Endothelial cell of umbilical vein (primary cell): ENCODE data around the gene TMEM269. TPM values are rescaled to one million over a fixed set of nuclear protein-coding genes. Genes with fewer than 3 reads are reported as not detected.

Experiments used
- BruUV-seq: library from RNA; stranded (reverse); fragments of 400-500 nt; replicated peaks from 2 replicates; lab custom pipeline; 2021; lab: Mats Ljungman, UMichigan
- CTCF ChIA-PET: fragments of 300-600, 350-600 bp; sonication (Branson Sonifier 250); formaldehyde crosslinking; loops from one replicate; lab custom pipeline; 2021; ENCODE audit warnings: antibody characterized with exemption, inconsistent platforms; lab: Charles Lee
- POLR2A ChIA-PET: fragments of 300-600, 350-600 bp; sonication (Branson Sonifier 250); formaldehyde crosslinking; loops from one replicate; lab custom pipeline; 2021; ENCODE audit warnings: antibody characterized with exemption, inconsistent platforms; lab: Charles Lee
- DNase-seq: peaks from one replicate; pipeline ENCODE4 v3.0.0-alpha.2; 2011; ENCODE audit warnings: low read depth, low spot score
- FAIRE-seq: peaks from 2 replicates; lab custom pipeline; 2011; peaks lifted over from hg19 to GRCh38; lab: Jason Lieb, UNC
- H2AFZ ChIP-seq: 2 replicates; pipeline ENCODE4 v1.6.0; 2012; ENCODE audit warnings: low read depth, low read length, control low read depth, inconsistent platforms
- H3K27ac ChIP-seq: 2 replicates; pipeline ENCODE4 v1.5.1; 2011; ENCODE audit warnings: low read depth, mild to moderate bottlenecking, control low read depth, low read length, moderate library complexity; ENCODE audit not compliant: insufficient read depth
- H3K27me3 ChIP-seq, 2 experiments: 2 replicates each; pipeline versions ENCODE4 v1.6.0 to v1.6.1; 2011; ENCODE audit warnings: low read length in 2 of 2, mixed read lengths in 1 of 2; ENCODE audit not compliant: control insufficient read depth in 2 of 2, insufficient read depth in 2 of 2
- H3K36me3 ChIP-seq, 2 experiments: 2 replicates in 1 of 2; 3 replicates in 1 of 2; pipeline ENCODE4 v1.5.1; 2011; ENCODE audit warnings: low read length in 2 of 2, mild to moderate bottlenecking in 1 of 2, moderate library complexity in 1 of 2; ENCODE audit not compliant: control insufficient read depth in 2 of 2, insufficient read depth in 2 of 2; ENCODE audit errors: extremely low read depth in 1 of 2
- H3K4me1 ChIP-seq: 3 replicates; pipeline ENCODE4 v1.5.1; 2011; ENCODE audit warnings: mild to moderate bottlenecking, low read length; ENCODE audit not compliant: control insufficient read depth, insufficient read depth; ENCODE audit errors: extremely low read depth
- H3K4me2 ChIP-seq: 2 replicates; pipeline ENCODE4 v1.6.1; 2011; ENCODE audit warnings: low read length, control low read depth, mixed read lengths; ENCODE audit not compliant: insufficient read depth
- H3K4me3 ChIP-seq, 3 experiments: fragments of 200-600 bp in 1 of 3; sonication (generic), shearing (Covaris generic) in 1 of 3; replicated peaks in 1 of 3; 2 replicates each; pipeline ENCODE4 v1.5.1; 2011 to 2016; ENCODE audit warnings: control low read depth in 3 of 3, low read length in 3 of 3, mild to moderate bottlenecking in 2 of 3, inconsistent platforms in 1 of 3, low read depth in 1 of 3, moderate library complexity in 1 of 3; ENCODE audit not compliant: insufficient read depth in 1 of 3
- H3K79me2 ChIP-seq: 2 replicates; pipeline ENCODE4 v1.6.0; 2012; ENCODE audit warnings: low read length, inconsistent platforms; ENCODE audit not compliant: control insufficient read depth, insufficient read depth
- H3K9ac ChIP-seq: replicated peaks from 2 replicates; pipeline ENCODE3; 2011; ENCODE audit warnings: low read length, control low read depth; ENCODE audit not compliant: insufficient read depth; ENCODE audit errors: extremely low read depth
- H3K9me1 ChIP-seq: replicated peaks from 3 replicates; pipeline ENCODE4 v1.6.0; 2011; ENCODE audit warnings: mild to moderate bottlenecking, low read length; ENCODE audit not compliant: control insufficient read depth, insufficient read depth; ENCODE audit errors: extremely low read depth
- H3K9me3 ChIP-seq: replicated peaks from 2 replicates; pipeline ENCODE4 v1.5.1; 2012; ENCODE audit warnings: low read length, inconsistent platforms; ENCODE audit not compliant: control insufficient read depth, insufficient read depth
- H4K20me1 ChIP-seq: replicated peaks from 2 replicates; pipeline ENCODE3; 2011; ENCODE audit warnings: mild to moderate bottlenecking, low read length; ENCODE audit not compliant: control insufficient read depth, insufficient read depth; ENCODE audit errors: extremely low read depth
- CTCF ChIP-seq, 2 donors: IDR thresholded peaks; 1 replicate in 1 of 2; 2 replicates in 1 of 2; pipeline ENCODE4 v1.5.1; 2011; ENCODE audit warnings: low read length in 2 of 2, mild to moderate bottlenecking in 2 of 2, moderate library complexity in 2 of 2, control low read depth in 1 of 2, inconsistent platforms in 1 of 2, low read depth in 1 of 2; ENCODE audit not compliant: insufficient read depth in 1 of 2; ENCODE audit errors: extremely low read depth in 1 of 2
- EZH2 ChIP-seq: IDR thresholded peaks from 2 replicates; pipeline ENCODE4 v1.6.1; 2012; ENCODE audit warnings: borderline replicate concordance, low read depth, mild to moderate bottlenecking, moderate library complexity, low read length, inconsistent platforms; ENCODE audit not compliant: severe bottlenecking
- FOS ChIP-seq: IDR thresholded peaks from 2 replicates; pipeline ENCODE4 v1.6.1; 2011; ENCODE audit warnings: mild to moderate bottlenecking, low read length, moderate library complexity, borderline replicate concordance; ENCODE audit not compliant: insufficient read depth
- GATA2 ChIP-seq: IDR thresholded peaks from 2 replicates; pipeline ENCODE4 v1.7.0; 2011; ENCODE audit warnings: low read depth, mild to moderate bottlenecking, moderate library complexity, mixed read lengths, low read length; ENCODE audit not compliant: insufficient read length, insufficient read depth
- JUN ChIP-seq: IDR thresholded peaks from 2 replicates; pipeline ENCODE4 v1.6.1; 2011; ENCODE audit warnings: borderline replicate concordance, low read depth; ENCODE audit not compliant: insufficient read length, insufficient read depth
- MAX ChIP-seq: IDR thresholded peaks from 2 replicates; pipeline ENCODE4 v1.6.1; 2011; ENCODE audit not compliant: insufficient read depth, insufficient read length
- MYC ChIP-seq: IDR thresholded peaks from one replicate; pipeline ENCODE4 v1.6.1; 2011; ENCODE audit warnings: mild to moderate bottlenecking, low read depth, low read length
- POLR2A ChIP-seq: IDR thresholded peaks from 2 replicates; pipeline ENCODE4 v1.6.1; 2012; ENCODE audit warnings: low read depth, mild to moderate bottlenecking, control low read depth, low read length
- POLR2AphosphoS5 ChIP-seq: IDR thresholded peaks from 2 replicates; pipeline ENCODE4 v1.6.1; 2012; ENCODE audit warnings: low read depth, mild to moderate bottlenecking, control low read depth, low read length, moderate library complexity; ENCODE audit not compliant: insufficient read depth
- dilution Hi-C: fragments of 300-500 bp; cut with MboI; formaldehyde crosslinking; loops from one replicate; pipeline ENCODE4 v1.15.0; 2019; ENCODE audit warnings: low sequenced_read_pairs; ENCODE audit not compliant: extremely low pct_ligation_motif_present
- intact Hi-C: fragments of 100-400 bp; cut with micrococcal nuclease; formaldehyde crosslinking; loops from one replicate; pipeline ENCODE4 v1.10.0; 2022
- polyA plus RNA-seq, 4 experiments: library from polyadenylated mRNA; depleted of rRNA in 3 of 4; stranded (reverse) in 3 of 4; unstranded in 1 of 4; fragments of >200 nt; gene quantifications; 2 replicates each; pipeline versions ENCODE4 v1.2.1 to v1.2.3, GENCODE V29; 2011 to 2012; ENCODE audit warnings: missing spikeins in 1 of 4
- total RNA-seq: library from RNA; stranded (reverse); gene quantifications from 2 replicates; pipeline ENCODE4 v1.2.3, GENCODE V29; 2021

TMEM269 gene
- total and polyA plus RNA-seq, 2 donors (not counting 3 experiments of a cell fraction or from before 2014, with no cell fraction given): 0.03 TPM; not detected in 1

- no peak overlapping the region for H2AFZ ChIP-seq
- TF ChIP-seq MYC: no peak
- no peak for TF ChIP-seq GATA2
- TF ChIP-seq CTCF (IDR thresholded peaks at IDR 0.05; ENCODE audit: extremely low read depth in 1 of 2, insufficient read depth in 1 of 2, low read depth in 1 of 2, low read length in 2 of 2): no peak
- no peak for TF ChIP-seq MAX
- TF ChIP-seq POLR2AphosphoS5: no peak
- no peak for TF ChIP-seq JUN
- TF ChIP-seq POLR2A: no peak
- no peak for TF ChIP-seq FOS
- TF ChIP-seq EZH2: no peak
- peaks cover 2 to 9% of the 10 kb centered on the region in 2 experiments for H3K36me3 ChIP-seq
- no peak overlapping the region for H3K4me3 ChIP-seq
- BruUV-seq: no TSS peak
- dilution Hi-C loops: no loop called here
- no peak for DNase-seq
- H3K9me3 ChIP-seq: no peaks in the 10 kb centered on the region
- no peak overlapping the region for H3K27ac ChIP-seq
- H3K9ac ChIP-seq: no peak overlapping the region
- no peaks in the 10 kb centered on the region for H3K27me3 ChIP-seq
- H4K20me1 ChIP-seq: no peaks in the 10 kb centered on the region
- H3K4me2 ChIP-seq: no peak overlapping the region
- intact Hi-C loops: no loop called here
- peaks cover 3% of the 10 kb centered on the region for H3K4me1 ChIP-seq
- no peaks in the 10 kb centered on the region for H3K9me1 ChIP-seq
- CTCF ChIA-PET: interaction anchor here (0.5 to 5.3 kb wide), 8 partner anchors 13 to 1548 kb away, joined by 3 to 244 read pairs (median 6); partner anchors contain the start of genes C1orf50, P3H1 and ZNF691
- POLR2A ChIA-PET: no interaction called here
- no peaks in the 10 kb centered on the region for H3K79me2 ChIP-seq
- no peak for FAIRE-seq
These were observed 4.6 kb upstream of the TMEM269 start for GRCh38 chr1:42780176-42780575.
